Measurements from ENCODE around the gene TMEM150A.
"Not testable (repeated sequence)": the region's sequence is repeated elsewhere in the genome, so short reads cannot be mapped to it uniquely, and the experiment has no call there.

TMEM150A gene

DNA sequence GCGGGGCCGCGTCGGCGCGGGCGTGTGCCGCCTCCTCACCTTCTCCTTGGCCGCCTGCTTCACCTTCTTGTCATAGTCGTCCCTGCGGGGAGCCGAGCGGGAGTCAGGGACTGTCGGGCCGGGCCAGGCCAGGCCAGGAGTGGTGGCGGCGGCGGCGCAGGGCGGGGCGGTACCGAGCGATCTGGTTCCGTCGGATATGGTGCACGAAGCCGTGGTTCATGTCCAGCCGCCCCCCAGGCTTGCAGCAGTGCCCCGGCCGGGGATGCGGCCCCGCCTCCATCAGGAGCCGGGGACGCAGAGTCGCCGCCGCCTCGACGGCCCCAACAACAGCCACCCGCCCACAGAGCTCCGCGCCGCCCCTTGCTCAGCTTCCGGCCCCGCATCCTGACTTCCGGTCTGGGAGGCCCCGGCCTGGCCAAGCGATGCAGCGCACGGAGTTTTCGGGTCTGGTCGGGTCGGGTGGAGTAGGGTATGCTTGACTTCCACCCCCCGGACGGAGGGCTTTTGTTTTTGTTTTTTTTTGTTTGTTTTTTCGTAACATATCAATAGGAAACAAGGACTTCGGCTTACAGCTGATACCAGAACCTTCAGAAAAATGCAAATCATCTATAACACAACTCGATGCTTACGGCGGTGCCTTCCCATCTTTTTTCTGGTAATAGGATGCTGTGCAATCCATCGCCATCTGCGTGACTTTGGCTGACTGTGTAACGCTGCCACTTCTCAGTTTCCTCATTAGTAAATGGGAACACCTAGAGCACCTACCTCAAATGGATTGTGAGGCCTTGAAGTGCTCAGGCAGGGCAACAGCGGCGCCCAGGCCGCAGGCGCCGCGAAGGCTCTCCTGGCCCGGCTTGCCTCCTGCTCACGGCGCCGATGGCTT is 9.4 kb upstream of the TMEM150A start, which contains the start of gene C2orf68:
C2orf68 (minus strand) TSS at position 362 of the 883 bp plus-strand sequence; CDS start at position 280, 82 bp downstream.
- peak; percentile 63 to 76 for DNase-seq (ENCODE audit: low read depth in 1 of 2, low spot score in 1 of 2)

DNA sequence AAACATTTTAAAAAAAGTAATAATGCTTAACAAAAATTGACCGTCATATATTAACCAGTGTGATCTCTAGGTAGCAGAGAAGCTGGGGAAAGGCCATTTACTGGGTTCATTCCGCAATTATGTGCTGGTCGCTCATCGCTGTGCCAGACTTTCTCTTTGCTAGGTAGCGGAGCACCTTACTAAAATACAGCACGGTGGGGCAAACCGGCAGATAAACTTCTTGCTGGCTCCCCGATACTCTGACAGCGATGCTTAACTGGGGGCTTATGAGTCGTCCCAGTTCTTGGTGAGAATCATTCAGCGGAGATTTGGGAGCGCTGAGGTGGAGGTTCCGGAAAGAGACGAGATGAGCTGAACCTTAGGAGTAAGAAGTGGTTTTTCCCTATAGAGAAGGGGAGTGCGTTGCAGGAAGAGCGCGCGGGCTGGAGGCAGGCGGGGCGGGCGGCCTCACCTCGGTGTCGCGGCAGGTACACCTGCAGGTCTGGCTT is 8.8 kb upstream of the TMEM150A start:
- DNase-seq (ENCODE audit: low read depth in 1 of 2, low spot score in 1 of 2): no peak

DNA sequence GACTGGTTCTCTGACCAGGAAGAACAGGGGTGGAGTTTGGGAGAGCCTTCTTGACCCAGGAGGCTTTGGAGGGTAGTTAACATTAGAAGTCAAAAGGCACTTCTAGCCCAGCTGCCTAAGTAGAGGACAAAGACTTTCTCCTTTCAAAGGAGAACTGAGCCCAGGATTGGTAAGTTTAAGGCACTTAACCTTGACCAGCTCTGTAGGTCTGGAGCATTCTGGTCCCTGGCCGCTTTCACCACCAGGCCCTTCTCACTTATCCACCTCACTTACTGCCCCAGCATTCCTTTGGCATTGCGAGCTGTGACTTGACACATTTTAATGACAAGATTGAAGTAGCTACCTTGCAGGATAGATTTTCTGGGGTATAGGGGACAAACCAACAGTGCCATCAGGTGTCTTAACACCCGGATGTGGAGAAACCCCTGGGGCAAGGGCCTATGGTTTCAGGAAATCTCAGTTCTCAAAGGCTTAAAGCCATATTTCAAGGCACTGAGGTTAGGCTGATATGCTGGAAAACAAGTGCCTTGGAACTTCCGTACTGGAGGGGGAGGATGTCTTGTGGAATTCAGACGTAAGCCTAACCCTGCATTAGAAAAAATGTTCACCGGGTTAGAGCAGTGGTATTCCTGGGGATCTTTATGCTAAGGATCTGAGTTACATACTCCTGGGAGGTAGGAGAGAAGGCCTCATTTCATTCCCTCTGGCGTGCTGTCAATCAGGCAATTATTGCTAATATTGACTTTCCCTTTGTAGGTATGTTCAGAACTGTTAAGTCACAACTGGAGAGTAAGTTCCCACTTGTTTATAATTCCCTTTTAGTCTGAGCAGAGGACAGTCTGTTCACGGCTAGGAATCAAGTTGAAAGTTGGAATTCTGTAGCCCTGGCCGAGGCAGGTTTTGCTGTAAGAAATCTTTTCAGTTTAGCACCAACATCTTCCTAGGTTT is 5.0 kb upstream of the TMEM150A start:
- no peak for DNase-seq (ENCODE audit: low read depth in 1 of 2, low spot score in 1 of 2)

DNA sequence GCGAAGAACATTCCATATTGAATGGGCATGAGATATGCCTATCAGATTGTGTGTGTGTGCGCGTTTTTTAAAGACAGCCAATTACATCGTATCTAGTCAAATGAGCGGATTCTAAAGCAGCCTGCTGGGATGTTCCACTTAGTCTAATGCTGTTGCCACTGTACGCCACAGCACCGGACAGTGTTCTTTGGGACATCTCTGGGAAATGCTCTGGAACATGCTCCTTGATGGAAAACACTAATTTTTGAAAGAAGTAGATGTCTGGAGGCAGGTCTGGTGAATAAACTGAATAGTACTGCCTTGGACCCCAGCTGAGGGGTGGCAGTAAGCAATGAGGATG is 3.6 kb upstream of the TMEM150A start:
- no peak for DNase-seq (ENCODE audit: low read depth in 1 of 2, low spot score in 1 of 2)

DNA sequence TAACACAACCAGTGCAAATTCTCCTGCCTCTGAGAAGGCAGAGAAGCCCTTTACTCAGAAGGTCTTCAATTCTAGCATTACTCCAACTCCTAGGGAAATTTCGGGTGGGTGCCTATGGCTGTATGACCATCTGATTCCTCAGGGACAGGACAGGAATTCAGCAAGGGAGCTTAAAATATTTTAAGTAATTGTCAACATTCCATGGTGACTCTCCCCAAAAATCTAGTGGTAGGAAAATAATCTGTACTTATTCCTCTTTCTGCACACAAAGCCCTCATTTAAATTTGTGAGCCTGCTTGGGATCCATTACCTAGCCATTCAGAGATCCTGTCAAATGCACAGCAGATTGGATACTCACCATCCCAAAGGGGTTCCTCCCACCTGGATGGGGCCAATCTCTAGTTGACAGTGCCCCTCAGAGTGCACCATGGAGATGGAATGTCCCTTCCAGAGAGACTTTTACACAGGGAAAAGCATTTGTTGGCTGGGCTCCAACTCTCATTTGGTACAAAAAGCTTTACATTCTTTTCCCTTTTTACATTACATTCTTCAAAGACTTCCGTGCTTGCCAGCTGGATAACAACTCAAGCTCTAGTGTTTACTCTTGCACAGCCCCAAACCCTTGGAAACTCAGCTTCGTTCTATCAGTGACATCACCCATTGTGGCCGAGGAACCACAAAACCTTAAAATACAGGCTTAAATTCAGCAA is 3.1 kb upstream of the TMEM150A start:
- DNase-seq (ENCODE audit: low read depth in 1 of 2, low spot score in 1 of 2): no peak

DNA sequence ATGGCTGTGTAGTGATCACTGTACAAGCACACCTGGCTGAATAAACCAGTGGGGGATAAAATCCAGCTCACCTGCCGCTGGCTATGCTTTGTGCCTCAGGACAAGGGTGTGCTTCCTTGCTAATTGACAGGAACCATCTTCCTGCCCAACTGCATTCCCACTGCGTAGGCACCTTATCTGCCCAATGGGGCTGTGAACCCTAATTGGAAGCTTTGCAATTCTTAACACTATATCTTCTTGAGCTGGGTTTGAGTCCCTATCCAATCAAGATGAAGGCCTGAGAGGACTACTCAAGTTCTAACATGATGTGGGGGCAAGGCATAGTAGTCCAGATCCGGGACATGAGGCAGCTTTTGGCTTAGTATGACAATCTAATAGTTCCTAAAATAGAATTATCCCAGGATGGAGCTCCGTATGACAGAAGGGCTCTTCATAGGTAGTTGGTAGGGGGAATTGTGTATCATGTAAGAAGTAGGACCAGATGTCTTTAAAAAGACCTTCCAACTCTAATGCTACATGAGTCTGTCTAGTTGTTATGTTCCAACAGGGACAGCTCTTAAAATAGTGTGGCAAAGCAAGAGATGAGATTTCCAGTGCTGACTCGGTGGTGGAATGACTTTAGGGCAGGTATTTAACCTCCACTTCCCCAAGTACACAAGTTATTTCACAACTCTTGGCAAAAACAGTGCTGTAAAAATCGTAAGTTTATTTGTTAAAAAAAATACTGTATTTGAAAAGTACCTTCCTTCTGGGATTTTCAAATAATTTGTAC is 2.3 kb upstream of the TMEM150A start:
- DNase-seq (ENCODE audit: low read depth in 1 of 2, low spot score in 1 of 2): no peak

DNA sequence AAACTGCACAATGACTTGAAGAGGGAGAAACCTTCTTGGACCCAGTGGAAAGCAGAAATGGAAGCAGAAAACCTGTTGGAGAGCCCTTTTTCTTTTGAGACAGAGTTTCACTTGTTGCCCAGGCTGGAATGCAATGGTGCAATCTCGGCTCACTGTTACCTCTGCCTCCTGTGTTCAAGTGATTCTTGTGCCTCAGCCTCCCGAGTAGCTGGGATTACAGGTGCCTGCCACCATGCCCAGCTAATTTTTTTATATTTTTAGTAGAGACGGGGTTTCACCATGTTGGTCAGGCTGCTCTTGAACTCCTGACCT is 1.6 kb upstream of the TMEM150A start:
- DNase-seq (ENCODE audit: low read depth in 1 of 2, low spot score in 1 of 2): not testable (repeated sequence)

DNA sequence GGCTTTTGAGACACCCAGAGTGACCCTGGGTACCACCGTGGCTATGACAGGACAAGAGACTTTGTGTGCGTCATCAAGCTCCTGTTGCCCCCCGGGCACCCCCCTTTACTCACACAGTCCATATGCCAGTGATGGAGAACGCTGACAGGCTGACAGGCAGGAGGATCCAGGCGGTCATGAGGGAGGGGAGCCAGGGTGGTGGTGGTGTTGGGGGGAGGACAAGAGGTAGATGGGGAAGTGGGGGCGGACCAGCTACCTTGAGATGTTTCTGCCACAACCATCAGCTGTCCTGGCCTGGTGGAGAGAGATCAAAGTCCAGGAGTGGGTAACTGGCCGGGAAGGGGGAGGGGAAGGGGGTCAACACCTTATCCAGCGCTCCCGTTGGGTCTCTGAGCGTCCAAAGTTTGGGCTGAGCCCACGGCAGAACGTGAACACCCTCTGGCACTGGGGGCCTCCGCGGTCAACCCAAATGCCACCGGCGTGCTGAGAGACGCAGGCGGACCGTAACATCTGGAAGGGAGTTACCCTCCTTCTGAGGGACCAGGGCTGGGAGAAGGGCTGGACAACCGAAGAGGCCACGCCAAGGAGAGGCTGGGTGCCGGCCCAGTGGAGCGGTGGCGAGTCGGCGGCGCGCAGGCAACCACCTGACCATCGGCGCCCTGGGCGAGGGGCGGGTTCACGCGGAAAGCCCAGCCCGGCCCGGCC is 575 bp downstream of the TMEM150A start:
- DNase-seq (ENCODE audit: low read depth in 1 of 2, low spot score in 1 of 2): no peak

DNA sequence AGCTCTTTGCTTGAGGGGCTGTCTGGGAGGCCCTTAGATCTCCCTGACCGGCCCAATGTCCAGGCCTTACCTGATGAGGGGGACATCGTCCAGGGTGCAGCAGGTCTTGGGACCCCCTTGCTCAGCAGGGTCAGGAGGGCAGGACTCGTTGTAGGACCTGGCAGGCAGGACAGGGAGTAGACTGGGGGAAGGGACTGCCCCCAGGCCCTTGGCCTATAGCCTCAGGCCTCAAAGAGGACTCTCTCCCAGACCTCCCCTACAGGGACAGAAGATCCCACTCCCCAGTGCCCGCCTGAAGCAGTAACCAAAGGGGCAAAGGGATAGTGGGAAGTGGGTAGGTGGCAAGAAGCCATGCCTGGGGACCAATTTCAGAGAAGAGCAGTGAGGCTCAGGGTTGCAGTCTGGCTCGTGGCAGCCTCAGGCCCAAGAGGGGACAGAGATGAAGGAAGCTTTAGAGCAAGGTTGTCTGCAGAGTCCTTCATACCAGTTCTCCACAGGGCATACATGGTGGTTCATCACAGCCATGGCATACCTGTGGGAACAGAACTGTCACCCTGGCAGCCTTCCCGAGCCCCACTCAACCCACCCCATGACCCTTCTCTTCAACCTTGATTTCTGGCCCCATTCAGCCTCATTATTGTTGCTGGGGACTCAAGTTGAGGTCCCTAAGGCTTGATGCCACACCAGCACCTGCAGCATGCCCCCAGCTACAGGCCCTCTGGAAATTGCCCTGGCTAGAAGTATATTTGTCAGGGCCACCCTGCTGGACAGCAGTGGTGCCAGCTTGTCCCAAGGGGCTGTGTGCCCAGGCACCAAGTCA is 1.3 kb downstream of the TMEM150A start:
- no peak for DNase-seq (ENCODE audit: low read depth in 1 of 2, low spot score in 1 of 2)

DNA sequence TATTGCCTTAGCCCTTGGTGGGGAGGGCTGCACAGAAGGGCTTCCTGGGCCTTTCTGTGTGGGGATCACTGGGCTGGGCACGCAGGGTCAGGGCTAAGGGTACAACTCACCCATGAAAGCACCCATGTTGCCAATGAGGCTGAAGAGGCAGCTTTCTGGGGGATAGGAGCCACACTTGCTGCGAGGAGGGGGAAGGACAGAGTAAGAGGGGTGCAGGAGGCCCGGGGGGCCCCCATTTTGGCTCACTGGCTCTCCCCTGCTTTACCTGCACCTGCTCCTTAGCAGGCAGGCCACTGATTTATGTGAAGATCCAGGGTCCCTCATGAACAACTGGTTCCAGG is 2.3 kb downstream of the TMEM150A start:
- no peak for DNase-seq (ENCODE audit: low read depth in 1 of 2, low spot score in 1 of 2)

DNA sequence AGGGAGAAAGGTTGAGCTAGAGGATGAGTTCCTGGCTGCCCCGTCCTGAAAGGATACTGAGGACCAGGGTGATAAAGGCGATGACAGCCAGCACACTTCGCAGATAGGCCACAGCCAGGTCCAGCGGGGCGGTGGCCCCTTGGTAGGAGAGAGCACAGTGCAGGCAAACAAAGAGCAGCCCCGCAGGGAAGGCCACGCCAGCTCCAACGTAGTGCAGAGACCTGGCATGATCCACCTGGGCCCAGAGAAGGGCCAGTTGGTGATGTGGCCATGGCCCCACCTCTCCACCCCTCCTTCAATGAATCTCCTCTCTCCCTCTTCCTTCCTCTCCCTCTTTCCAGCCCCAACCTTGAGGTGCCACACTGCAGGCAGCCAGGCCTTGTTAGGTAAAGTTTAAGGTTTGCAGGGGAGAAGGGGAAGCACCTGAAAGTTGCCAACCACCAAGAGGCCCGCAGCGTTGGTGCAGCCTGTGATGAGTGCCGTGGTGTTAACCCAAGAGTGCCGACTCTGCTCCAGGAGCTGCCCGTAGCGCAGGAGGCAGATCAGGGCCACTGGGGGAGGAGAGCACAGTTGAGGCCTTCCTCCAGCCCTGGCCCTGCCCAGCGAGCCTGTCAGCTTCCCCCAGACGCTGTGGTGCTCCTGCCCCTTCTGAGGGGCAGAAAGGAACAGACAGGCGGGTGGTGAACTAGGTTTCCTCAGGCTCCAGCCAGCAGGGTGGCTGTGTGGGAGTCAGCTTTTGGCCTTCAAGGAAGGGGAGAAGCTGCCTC is 2.8 kb downstream of the TMEM150A start:
- no peak for DNase-seq (ENCODE audit: low read depth in 1 of 2, low spot score in 1 of 2)

DNA sequence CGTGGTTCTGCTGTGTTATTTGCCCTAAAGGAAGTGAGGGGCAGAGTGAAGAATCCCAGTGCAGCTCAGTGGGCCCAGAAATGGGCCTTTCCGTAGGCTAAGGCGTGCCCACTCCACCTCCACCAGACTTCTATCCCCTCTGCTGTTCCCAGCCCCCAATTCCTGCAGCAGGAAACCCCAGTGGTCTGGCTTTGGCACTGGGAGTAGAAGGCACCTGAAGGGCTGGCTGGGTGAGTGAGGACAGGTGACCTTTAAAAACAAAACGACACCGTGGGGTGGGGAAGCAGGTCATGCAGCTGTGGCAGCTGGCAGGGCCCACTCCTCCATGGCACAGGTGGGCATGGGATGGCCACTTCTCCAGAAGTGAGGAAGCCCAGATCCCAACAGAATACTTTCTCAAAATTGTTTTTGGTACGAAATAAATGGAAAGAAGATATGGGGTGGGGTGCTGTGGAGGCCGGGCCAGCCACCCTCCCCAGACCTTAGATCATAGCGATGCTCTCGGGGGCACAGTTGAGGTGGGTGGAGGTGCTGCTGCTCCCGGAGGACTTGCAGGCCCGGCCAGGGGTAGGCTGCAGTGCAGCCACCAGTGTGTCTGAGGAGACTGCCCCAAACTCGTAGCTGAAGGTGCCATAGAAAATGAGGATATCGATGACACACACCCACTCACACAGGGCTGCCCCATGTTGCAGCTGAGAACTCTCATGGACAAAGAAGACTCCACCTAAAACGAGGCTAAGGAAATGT is 3.7 kb downstream of the TMEM150A start:
- DNase-seq (ENCODE audit: low read depth in 1 of 2, low spot score in 1 of 2): no peak

DNA sequence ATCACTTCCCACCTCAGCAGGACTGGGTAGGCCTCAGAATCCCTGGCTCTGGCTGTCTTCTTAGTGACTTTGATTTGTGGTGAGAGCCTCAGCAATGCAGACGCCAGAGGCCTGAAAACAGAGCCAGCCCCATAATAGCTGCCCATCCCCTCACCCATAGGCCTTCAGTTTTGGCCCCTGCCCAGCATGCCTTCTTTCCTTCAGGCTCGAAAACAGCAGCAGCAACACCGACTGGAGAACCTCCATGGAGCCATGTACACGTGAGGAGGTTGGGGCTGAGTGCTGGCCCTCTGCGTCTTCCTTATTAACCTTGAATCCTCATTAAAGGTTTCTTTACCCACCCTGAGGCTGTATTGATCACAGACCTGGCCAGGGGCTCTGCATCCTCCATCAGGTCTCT is 5.3 kb downstream of the TMEM150A start:
- DNase-seq (ENCODE audit: low read depth in 1 of 2, low spot score in 1 of 2): no peak

DNA sequence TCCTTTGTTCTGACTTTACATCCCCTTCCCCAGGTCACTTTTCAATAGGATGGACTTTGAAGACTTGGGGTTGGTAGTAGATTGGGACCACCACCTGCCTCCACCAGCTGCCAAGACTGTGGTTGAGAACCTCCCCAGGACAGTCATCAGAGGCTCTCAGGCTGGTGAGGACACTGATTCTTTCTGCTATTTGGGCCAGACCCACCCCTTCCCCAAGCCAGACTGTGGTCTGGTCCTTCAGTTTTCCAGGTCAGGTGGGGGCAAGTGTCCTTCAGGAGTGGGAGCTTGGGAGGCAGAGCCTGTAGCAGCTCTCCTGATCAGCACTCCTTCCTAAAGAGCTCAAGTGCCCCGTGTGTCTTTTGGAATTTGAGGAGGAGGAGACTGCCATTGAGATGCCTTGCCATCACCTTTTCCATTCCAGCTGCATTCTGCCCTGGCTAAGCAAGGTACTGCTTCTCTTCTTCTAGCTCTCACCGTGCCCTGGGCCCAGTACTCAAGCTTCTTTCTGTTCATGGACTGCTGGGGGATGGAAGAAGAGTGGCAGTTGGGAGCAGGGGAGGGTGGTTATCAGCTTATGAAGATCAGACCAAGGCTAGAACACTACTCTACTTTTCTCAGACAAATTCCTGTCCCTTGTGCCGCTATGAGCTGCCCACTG is 5.9 kb downstream of the TMEM150A start:
- DNase-seq (ENCODE audit: low read depth in 1 of 2, low spot score in 1 of 2): no peak

DNA sequence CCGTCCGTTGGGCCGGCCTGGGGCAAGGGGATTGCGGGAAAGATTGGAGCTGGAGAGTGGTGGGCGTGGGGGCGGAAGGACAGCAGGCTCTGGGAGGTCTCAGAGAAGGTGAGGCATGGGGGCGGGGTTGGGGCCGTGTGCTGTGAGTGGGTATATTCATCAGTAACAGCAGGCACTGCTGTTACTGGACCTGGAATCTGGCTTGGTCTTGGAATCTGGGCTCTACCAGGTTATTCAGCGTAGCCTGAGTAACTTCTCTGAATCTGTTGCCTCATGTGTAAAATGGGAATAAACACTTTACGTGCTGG is 6.5 kb downstream of the TMEM150A start:
- DNase-seq (ENCODE audit: low read depth in 1 of 2, low spot score in 1 of 2): no peak

DNA sequence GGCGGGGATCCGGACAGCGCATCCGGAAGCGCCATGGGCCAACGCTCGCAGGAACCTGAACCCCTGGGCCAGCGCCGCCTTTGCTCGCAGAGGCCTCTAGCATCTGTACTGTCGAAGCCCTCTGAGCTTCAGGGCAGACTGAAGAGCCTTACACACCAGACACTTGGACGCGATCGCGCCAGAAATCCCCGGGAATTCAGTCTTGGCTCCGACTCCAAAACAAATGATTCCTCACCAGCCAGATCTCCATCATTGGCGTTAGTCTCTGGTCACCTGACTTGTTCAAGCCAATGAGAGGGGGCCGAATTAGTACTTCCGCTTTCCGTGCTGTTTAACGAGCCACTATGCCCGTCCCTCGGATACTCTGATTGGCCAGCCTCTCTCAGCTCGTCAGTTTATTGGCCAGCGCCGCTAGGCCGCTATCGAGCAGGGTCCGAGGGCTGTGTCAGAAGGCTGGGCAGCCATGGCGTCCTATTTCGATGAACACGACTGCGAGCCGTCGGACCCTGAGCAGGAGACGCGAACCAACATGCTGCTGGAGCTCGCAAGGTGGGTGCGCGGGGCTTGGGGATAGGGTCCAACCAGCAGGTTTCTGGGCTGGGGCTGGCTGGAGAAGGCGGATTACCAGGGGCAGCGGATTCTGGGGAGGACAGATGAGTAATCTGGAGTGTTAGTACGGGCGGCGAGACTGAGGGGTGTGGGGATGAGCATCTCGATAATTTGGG is 7.0 kb downstream of the TMEM150A start, which contains the start of gene RNF181:
RNF181 (plus strand) TSS at position 445 of the 725 bp plus-strand sequence; CDS start at position 464, 19 bp downstream.
- DNase-seq (ENCODE audit: low read depth in 1 of 2, low spot score in 1 of 2): peak; percentile 74 to 78

All from stimulated activated CD4-positive, alpha-beta T cell treated with anti-CD3 and anti-CD28 coated beads, Interleukin-15, amount 100 ng/mL, for 1 hour (primary cell).